Left cardiac atrium (tissue), 4 donors: ENCODE results near the gene CD163. TPM values are rescaled to one million over a fixed set of nuclear protein-coding genes. Genes with fewer than 3 reads are reported as not detected.
"Not testable (repeated sequence)": the region's sequence is repeated elsewhere in the genome, so short reads cannot be mapped to it uniquely, and the experiment has no call there.

Source experiments
- ATAC-seq, 2 donors: fragments of 200-7000 bp; cut with Tn5 transposase; one replicate each; pipeline ENCODE4 v1.9.1; 2020; ENCODE audit warnings: mild to moderate bottlenecking in 2 of 2, moderate library complexity in 2 of 2
- DNase-seq: peaks from one replicate; pipeline ENCODE4 v3.0.0-alpha.2; 2020
- intact Hi-C, 2 donors: fragments of 100-400 bp; cut with DNase I; formaldehyde crosslinking; loops; one replicate each; pipeline versions ENCODE4 v1.14.1 to v1.15.1; 2022 to 2023
- long read RNA-seq: library from polyadenylated mRNA; unstranded; transcript quantifications from one replicate; pipeline ENCODE4 v2.0.0, GENCODE V29; 2021
- total RNA-seq, 2 donors: library from RNA; stranded (reverse); fragmentation: NEBNext Ultra II Directional; extraction: Animal tissue kit (Norgen Biotek cat#: 25700); gene quantifications; one replicate each; pipeline ENCODE4 v1.2.1, GENCODE V29; 2021
- donor health status: DM: no; HTN: yes; CAD: no.
- donor health status: DM: no; HTN: yes; CAD: no; lungs with severe emphysema.
- donor health status: DM: yes; HTN: yes; CAD: no.
- donor health status: Dilated cardiomyopathy.

The CD163 gene
- total RNA-seq = 100 to 1,000 TPM; 186 to 270 TPM
- long read RNA-seq, transcript CD163-203 (17 exons, 3,701 nt) = major isoform, 5 of 13 reads
- long read RNA-seq, partial matches to known transcripts = 7 of 13 reads
- long read RNA-seq, other reads (novel, unspliced or antisense) = 1 of 13 reads

GRCh38 chr12:7503686-7504415 lies at the start of gene CD163:
CD163 (minus strand) TSS chr12:7503777; CDS start chr12:7503690, 87 bp downstream.
- DNase-seq (no peak), ATAC-seq (peak in 1 of 2 donors; percentile 43)
- intact Hi-C loops = no loop called here

DNA sequence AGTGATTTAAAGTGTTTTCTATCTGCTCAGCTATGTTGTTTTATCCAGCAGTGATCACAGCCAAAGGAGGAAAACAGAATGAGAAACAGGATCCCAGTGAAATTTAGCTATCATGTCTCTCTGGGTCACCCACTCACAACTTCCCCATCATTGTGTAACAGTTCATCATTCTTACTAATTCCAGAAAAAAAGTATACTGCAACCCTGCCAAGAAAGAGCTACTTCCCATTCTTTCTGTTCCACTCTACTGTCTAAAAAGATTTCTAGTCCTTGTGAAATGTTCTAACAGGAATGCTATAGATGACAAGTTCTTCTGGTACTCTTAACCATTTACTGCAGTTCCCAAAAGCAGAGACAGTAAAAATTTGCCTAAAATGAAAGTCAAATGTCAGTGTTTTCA lies 39.2 kb upstream of the CD163 start:
- ATAC-seq = peak in 1 of 2 donors; percentile 78
- intact Hi-C loops = no loop called here

DNA sequence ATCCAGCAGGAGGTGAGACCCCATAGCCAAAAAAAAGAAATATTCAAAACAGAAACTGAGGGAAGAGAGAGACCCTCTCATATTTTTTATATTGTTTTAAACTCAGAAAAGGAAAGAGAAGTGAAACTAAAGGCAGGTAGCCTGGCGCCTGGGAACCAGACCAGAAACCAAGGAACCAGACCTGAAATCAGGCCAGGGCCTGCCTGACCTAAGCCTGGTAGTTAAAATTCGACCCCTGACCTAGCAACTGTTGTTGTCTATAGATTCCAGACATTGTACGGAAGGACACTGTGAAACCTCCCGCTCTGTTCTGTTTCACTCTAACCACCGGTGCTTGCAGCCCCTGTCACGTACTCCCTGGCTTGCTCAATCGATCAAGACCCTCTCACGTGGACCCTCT lies 38.5 kb upstream of the CD163 start:
- intact Hi-C loops = no loop called here
- no peak for ATAC-seq
- DNase-seq = no peak

More for the DNA sequence above, 39.2 kb upstream of the CD163 start:
- DNase-seq = no peak

DNA sequence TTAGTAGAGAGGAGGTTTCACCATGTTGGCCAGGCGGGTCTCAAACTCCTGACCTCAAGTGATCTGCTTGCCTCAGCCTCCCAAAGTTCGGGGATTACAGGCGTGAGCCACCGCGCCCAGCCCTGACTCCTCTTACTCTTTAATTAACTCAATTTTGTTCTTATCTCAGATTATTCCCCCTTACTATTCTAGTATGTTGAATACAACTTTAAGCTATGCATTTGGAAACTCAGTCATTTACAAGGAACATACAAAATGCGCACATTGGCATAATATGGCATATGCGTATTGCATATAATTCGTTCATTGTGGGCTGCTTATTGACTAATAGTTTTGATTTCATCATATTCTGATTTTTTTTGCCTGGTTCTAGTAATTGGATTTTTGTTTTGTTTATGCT lies 10.8 kb upstream of the CD163 start:
- DNase-seq (no peak), ATAC-seq (no peak)
- intact Hi-C loops = no loop called here

- DNase-seq = peak; percentile 20
Measured at GRCh38 chr12:7512553-7512952, 9.0 kb upstream of the CD163 start.

GRCh38 chr12:7509793-7510470 lies 6.4 kb upstream of the CD163 start:
- intact Hi-C loops, ATAC-seq, DNase-seq: not testable (repeated sequence)

More at GRCh38 chr12:7512553-7512952, 9.0 kb upstream of the CD163 start:
- ATAC-seq = peak in 1 of 2 donors; percentile 54
- intact Hi-C loops = no loop called here

- no peak for ATAC-seq
- DNase-seq = no peak
- intact Hi-C loops = no loop called here
Measured at GRCh38 chr12:7502612-7503011, 965 bp downstream of the CD163 start.

DNA sequence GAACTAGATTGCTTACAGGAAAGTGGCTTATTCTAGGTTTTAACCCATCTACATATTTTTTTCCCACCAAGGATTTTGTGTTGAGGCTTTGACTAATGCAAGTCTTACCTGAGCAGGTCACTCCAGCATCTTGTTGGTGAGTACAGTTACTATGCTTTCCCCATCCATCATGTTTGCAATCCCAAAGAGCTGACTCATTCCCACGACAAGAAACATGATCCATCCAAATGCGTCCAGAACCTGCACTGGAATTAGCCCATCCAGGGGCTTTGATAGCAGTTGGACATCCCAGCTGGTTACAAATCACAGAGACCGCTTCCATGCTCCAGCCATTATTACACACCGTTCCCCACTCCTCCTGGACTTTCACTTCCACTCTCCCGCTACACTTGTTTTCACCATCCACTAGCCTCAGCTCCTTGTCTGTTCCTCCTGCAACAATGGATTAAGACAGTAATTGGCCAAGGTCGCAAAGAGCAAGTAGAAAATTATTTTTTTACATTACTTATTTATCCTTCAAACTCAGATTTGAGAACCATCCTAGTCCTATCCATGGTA lies 2.5 kb downstream of the CD163 start:
- intact Hi-C loops = no loop called here
- ATAC-seq (peak in 1 of 2 donors; percentile 33), DNase-seq (no peak)

- ATAC-seq (no peak), DNase-seq (no peak)
- intact Hi-C loops = no loop called here
Measured at GRCh38 chr12:7499636-7500035, 3.9 kb downstream of the CD163 start.

GRCh38 chr12:7498809-7499208 lies 4.8 kb downstream of the CD163 start:
- intact Hi-C loops = no loop called here
- DNase-seq (no peak), ATAC-seq (peak in 1 of 2 donors; percentile 85)

DNA sequence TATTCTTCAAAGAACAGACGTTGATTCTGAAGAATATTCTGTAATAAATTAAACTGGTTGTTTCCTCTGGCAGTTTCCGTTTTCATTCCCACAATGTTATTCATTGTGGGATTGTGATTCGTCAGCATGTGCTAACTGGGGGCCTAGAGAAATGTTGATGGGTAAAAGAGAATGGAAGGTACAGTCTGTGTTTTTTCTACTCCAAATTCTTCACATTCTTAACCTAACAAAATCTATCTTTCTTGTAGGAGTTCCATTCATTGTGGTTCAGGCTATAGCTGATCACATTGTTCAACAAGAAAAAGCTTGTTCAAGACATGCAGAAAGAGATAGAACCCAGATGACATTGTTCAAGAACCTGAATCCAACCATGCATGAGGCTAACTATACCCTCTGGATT lies 5.9 kb downstream of the CD163 start:
- ATAC-seq (no peak), DNase-seq (no peak)
- intact Hi-C loops = no loop called here

- intact Hi-C loops = no loop called here
- no peak for ATAC-seq
Measured at GRCh38 chr12:7496451-7496850, 7.1 kb downstream of the CD163 start.

GRCh38 chr12:7495136-7495535 lies 8.4 kb downstream of the CD163 start:
- intact Hi-C loops = no loop called here
- DNase-seq = no peak
- ATAC-seq = no peak

More at GRCh38 chr12:7496451-7496850, 7.1 kb downstream of the CD163 start:
- DNase-seq = no peak

DNA sequence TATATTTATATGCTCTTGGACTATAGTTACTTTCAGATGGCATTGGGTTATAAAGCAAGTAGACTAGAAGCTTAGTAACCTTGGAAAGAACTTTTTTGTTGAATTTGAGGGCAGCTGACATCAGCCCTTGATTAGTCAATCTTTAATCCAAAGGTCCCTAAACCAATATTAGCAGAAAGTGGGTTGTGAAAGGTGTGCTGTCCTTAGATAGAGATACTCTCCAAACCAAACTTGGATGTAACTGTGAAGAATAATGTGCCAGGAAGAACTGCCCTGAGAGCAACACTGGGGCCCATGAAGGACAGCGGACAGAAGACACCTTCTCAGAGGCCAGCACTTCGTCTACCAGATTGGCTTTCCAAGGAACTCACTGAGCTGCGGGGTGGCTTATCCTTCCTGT lies 10.6 kb downstream of the CD163 start:
- ATAC-seq (no peak), DNase-seq (no peak)
- intact Hi-C loops = no loop called here

DNA sequence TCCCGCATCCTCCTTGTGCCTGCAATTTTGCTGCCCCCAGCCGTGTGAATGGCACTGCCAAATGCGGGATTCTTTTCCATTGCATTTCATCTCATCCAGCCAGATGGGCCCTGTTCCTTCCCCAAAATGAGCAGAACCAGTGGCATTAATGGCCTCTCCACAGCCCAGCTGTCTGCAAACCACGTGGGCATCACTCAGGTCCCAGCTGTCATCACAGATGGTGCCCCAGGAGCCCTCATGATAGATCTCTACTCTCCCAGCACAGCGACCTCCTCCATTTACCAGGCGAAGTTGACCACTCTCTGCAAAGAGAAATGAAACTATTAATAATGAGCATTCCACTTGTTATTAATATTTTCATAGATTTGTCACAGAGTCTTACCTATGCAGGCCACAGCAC lies 17.1 kb downstream of the CD163 start:
- no peak for ATAC-seq
- no peak for DNase-seq
- intact Hi-C loops = no loop called here

DNA sequence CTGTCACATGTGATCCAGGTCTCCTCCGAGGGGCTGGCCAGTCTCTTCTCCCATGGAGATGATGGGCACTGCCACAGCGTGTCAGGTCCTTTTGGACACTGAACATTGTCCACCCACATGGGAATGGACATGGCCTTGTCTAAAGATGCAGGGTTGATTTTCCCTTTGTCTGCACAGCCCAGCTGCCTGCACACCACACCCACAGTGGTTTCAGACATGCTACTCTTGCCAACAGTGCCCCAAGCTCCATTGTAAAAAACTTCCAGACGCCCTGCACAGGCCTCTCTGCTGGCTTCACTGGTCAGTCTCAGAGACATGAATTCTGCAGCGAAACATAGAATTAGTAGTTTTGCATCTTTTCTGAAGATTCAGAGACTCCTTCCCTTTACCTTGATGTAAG lies 18.5 kb downstream of the CD163 start:
- DNase-seq (no peak), ATAC-seq (no peak)
- intact Hi-C loops = no loop called here

- DNase-seq = no peak
- intact Hi-C loops = no loop called here
- ATAC-seq = no peak
Measured at GRCh38 chr12:7483343-7483742, 20.2 kb downstream of the CD163 start.

DNA sequence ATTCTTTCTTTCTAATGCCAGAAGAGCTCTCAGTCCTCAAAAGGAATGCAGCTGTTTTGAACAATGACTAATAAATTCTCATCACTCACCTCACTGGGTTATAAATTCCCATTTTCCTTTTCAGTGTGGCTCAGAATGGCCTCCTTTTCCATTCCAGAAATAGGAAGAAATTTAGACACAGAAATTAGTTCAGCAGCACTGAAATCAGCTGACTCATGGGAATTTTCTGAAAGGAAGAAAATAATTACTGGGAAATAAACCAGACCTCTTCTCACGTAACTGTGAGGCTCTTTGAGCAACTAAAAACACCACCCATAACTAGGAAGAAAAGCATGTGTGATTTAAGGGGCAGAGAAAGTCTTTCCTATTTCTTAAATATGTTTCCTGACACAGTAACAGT lies 23.8 kb downstream of the CD163 start:
- ATAC-seq (no peak), DNase-seq (no peak)
- intact Hi-C loops = no loop called here

GRCh38 chr12:7472060-7472459 lies 31.5 kb downstream of the CD163 start:
- intact Hi-C loops = no loop called here
- ATAC-seq (no peak), DNase-seq (no peak)
